GM12878 (cell line): ENCODE data around the gene VASP. TPM values are rescaled to one million over a fixed set of nuclear protein-coding genes. Genes with fewer than 3 reads are reported as not detected.

Experiments used
- ATAC-seq: fragments of 200-7000 bp; cut with Tn5 transposase; 3 replicates; pipeline ENCODE4 v1.9.1; 2020; ENCODE audit warnings: mild to moderate bottlenecking, moderate library complexity
- BruUV-seq: library from RNA; stranded (reverse); fragments of 400-500 nt; replicated peaks from 2 replicates; lab custom pipeline; 2021; lab: Mats Ljungman, UMichigan
- CTCF ChIA-PET: fragments of 300-600 bp; sonication (Branson Sonifier 250); formaldehyde crosslinking; extraction: SDS; loops from one replicate; lab custom pipeline; 2021; ENCODE audit warnings: inconsistent platforms; lab: Yijun Ruan, JAX
- POLR2A ChIA-PET: fragments of 350-600 bp; formaldehyde crosslinking; extraction: SDS; loops from one replicate; lab custom pipeline; 2021; ENCODE audit warnings: inconsistent platforms; lab: Charles Lee
- RAD21 ChIA-PET: fragments of 300-600 bp; sonication (Branson Sonifier 250); formaldehyde crosslinking; loops from one replicate; lab custom pipeline; 2023; ENCODE audit warnings: antibody characterized with exemption; ENCODE audit not compliant: unreplicated experiment; lab: Charles Lee
- SMC1A ChIA-PET: fragments of 300-600 bp; sonication (Branson Sonifier 250); formaldehyde crosslinking; loops from one replicate; lab custom pipeline; 2023; ENCODE audit not compliant: unreplicated experiment, uncharacterized antibody; lab: Charles Lee
- DNase-seq: peaks from one replicate; pipeline ENCODE4 v3.0.0-alpha.2; 2011; ENCODE audit warnings: low read depth, low spot score
- FAIRE-seq: peaks from 3 replicates; lab custom pipeline; 2011; peaks lifted over from hg19 to GRCh38; lab: Jason Lieb, UNC
- H2AFZ ChIP-seq: 2 replicates; pipeline ENCODE4 v1.6.0; 2011; ENCODE audit warnings: low read depth, low read length, control low read depth; ENCODE audit not compliant: control insufficient read depth
- H3K27ac ChIP-seq: 2 replicates; pipeline ENCODE4 v1.5.1; 2011; ENCODE audit warnings: control low read depth; ENCODE audit not compliant: control insufficient read depth, insufficient read depth
- H3K27me3 ChIP-seq, 2 experiments: replicated peaks in 1 of 2; 2 replicates each; pipeline versions ENCODE4 v1.6.0 to v1.6.1; 2011; ENCODE audit warnings: low read length in 1 of 2; ENCODE audit not compliant: control insufficient read depth in 2 of 2, insufficient read depth in 2 of 2
- H3K36me3 ChIP-seq, 2 experiments: 2 replicates each; pipeline ENCODE4 v1.5.1; 2011; ENCODE audit warnings: low read length in 1 of 2; ENCODE audit not compliant: control insufficient read depth in 2 of 2, insufficient read depth in 2 of 2
- H3K4me1 ChIP-seq: 2 replicates; pipeline ENCODE4 v1.6.1; 2011; ENCODE audit warnings: mild to moderate bottlenecking, low read length, moderate library complexity, mixed read lengths; ENCODE audit not compliant: control insufficient read depth, insufficient read depth
- H3K4me2 ChIP-seq: 2 replicates; pipeline ENCODE4 v1.6.0; 2011; ENCODE audit warnings: control low read depth; ENCODE audit not compliant: control insufficient read depth, insufficient read depth
- H3K4me3 ChIP-seq: fragments of 200-600 bp; sonication (generic); 2 replicates; pipeline ENCODE4 v1.5.1; 2016
- H3K79me2 ChIP-seq: 2 replicates; pipeline ENCODE4 v1.6.0; 2011; ENCODE audit warnings: low read length; ENCODE audit not compliant: control insufficient read depth, insufficient read depth
- H3K9ac ChIP-seq: 2 replicates; pipeline ENCODE4 v1.8.0; 2011; ENCODE audit warnings: low read length, control low read depth, mixed read lengths; ENCODE audit not compliant: control insufficient read depth, insufficient read depth
- H3K9me3 ChIP-seq: replicated peaks from 3 replicates; pipeline ENCODE4 v1.5.1; 2011; ENCODE audit warnings: mild to moderate bottlenecking, low read length; ENCODE audit not compliant: control insufficient read depth, insufficient read depth
- H4K20me1 ChIP-seq: 2 replicates; pipeline ENCODE4 v1.6.0; 2011; ENCODE audit not compliant: control insufficient read depth, insufficient read depth
- CEBPB ChIP-seq, 2 experiments: fragments of 150-350 bp in 1 of 2; IDR thresholded peaks; 2 replicates each; pipeline ENCODE4 v1.6.1; 2012 to 2014; ENCODE audit warnings: low read depth in 2 of 2, low read length in 2 of 2, borderline replicate concordance in 1 of 2, inconsistent platforms in 1 of 2
- FOXK2 ChIP-seq: fragments of 450-650 bp; IDR thresholded peaks from 2 replicates; pipeline ENCODE4 v1.6.1; 2017; ENCODE audit warnings: mild to moderate bottlenecking, moderate library complexity
- HDAC2 ChIP-seq: fragments of 200-600 bp; sonication (generic); IDR thresholded peaks from 2 replicates; pipeline ENCODE4 v1.6.1; 2017
- HDGF ChIP-seq: fragments of 450-650 bp; IDR thresholded peaks from 2 replicates; pipeline ENCODE4 v1.6.1; 2016; ENCODE audit warnings: antibody characterized with exemption
- IRF4 ChIP-seq: IDR thresholded peaks from 2 replicates; pipeline ENCODE4 v1.6.1; 2011; ENCODE audit warnings: low read depth, low read length
- RAD51 ChIP-seq: fragments of 450-650 bp; IDR thresholded peaks from 2 replicates; pipeline ENCODE4 v1.6.1; 2016; ENCODE audit warnings: moderate library complexity, mild to moderate bottlenecking, inconsistent platforms
- RB1 ChIP-seq: fragments of 450-650 bp; formaldehyde crosslinking; IDR thresholded peaks from 2 replicates; pipeline ENCODE4 v1.6.1; 2017; ENCODE audit warnings: mild to moderate bottlenecking, borderline replicate concordance
- RFX5 ChIP-seq: IDR thresholded peaks from 2 replicates; pipeline ENCODE4 v1.6.1; 2011; ENCODE audit warnings: low read depth, low read length, improper control_type of control experiment
- SREBF2 ChIP-seq: IDR thresholded peaks from 2 replicates; pipeline ENCODE4 v1.6.1; 2012; ENCODE audit warnings: mild to moderate bottlenecking, low read length
- TAF1 ChIP-seq: IDR thresholded peaks from 2 replicates; pipeline ENCODE4 v1.6.1; 2011; ENCODE audit warnings: mild to moderate bottlenecking, low read depth, low read length, borderline replicate concordance
- TARDBP ChIP-seq: IDR thresholded peaks from 2 replicates; pipeline ENCODE4 v1.6.1; 2016; ENCODE audit warnings: borderline replicate concordance
- TBL1XR1 ChIP-seq: IDR thresholded peaks from 2 replicates; pipeline ENCODE4 v1.6.1; 2012; ENCODE audit warnings: low read depth, low read length, improper control_type of control experiment
- TCF7 ChIP-seq: IDR thresholded peaks from 2 replicates; pipeline ENCODE4 v1.6.1; 2014; ENCODE audit warnings: antibody characterized with exemption, borderline replicate concordance
- WRNIP1 ChIP-seq: IDR thresholded peaks from 2 replicates; pipeline ENCODE4 v1.6.1; 2011; ENCODE audit warnings: low read depth, low read length, improper control_type of control experiment, borderline replicate concordance
- ZZZ3 ChIP-seq: IDR thresholded peaks from 2 replicates; pipeline ENCODE4 v1.6.1; 2011; ENCODE audit warnings: low read depth; ENCODE audit not compliant: control insufficient read depth, insufficient read length
- WGBS: methylation state at CpG from one replicate; pipeline ENCODE4 v1.1.6; 2016; ENCODE audit warnings: low lambda C conversion rate; ENCODE audit not compliant: insufficient replicate concordance, insufficient coverage; ENCODE audit errors: missing lambda C conversion rate; 5-methylcytosine and 5-hydroxymethylcytosine counted together
- in situ Hi-C: fragments of 300-500 bp; cut with MboI; formaldehyde crosslinking; loops from 9 replicates; pipeline ENCODE4 v1.14.3; 2018; ENCODE audit warnings: mixed read lengths
- intact Hi-C: fragments of 100-400 bp; cut with micrococcal nuclease; formaldehyde crosslinking; loops from one replicate; pipeline ENCODE4 v1.14.2; 2022; ENCODE audit not compliant: unreplicated experiment
- polyA plus RNA-seq, 11 experiments: library from polyadenylated mRNA; depleted of rRNA in 4 of 11; unstranded in 6 of 11; stranded (reverse) in 5 of 11; fragments of >200 nt; fragmentation: Nextera tagmentation in 4 of 11; fragmentation: Illumina TruSeq in 1 of 11; extraction: Ambion mirVana in 4 of 11; extraction: Trizol in 1 of 11; gene quantifications; 1 replicate in 1 of 11; 2 replicates in 10 of 11; pipeline versions ENCODE4 v1.2.1 to v1.2.3, GENCODE V29; 2011 to 2016; ENCODE audit warnings: inconsistent platforms in 2 of 11, missing spikeins in 2 of 11, low read depth in 1 of 11
- total RNA-seq, 4 experiments: library from RNA; depleted of rRNA in 3 of 4; stranded (reverse); fragments of >200 nt in 3 of 4; fragmentation: Illumina TruSeq in 1 of 4; extraction: Trizol in 1 of 4; gene quantifications; 2 replicates each; pipeline versions ENCODE4 v1.2.1 to v1.2.3, GENCODE V29; 2013 to 2021
- TF ChIP-seq, protein P1 (sequence below): fragments of 450-650 bp; IDR thresholded peaks from 2 replicates; pipeline ENCODE4 v1.6.1; 2017; ENCODE audit warnings: mild to moderate bottlenecking, moderate library complexity

The VASP gene
- total and polyA plus RNA-seq, 10 of the 15 experiments (the other 5 are each of a cell fraction or from before 2014, with no cell fraction given), result 19.5 to 298 (median 84.8) TPM

DNA sequence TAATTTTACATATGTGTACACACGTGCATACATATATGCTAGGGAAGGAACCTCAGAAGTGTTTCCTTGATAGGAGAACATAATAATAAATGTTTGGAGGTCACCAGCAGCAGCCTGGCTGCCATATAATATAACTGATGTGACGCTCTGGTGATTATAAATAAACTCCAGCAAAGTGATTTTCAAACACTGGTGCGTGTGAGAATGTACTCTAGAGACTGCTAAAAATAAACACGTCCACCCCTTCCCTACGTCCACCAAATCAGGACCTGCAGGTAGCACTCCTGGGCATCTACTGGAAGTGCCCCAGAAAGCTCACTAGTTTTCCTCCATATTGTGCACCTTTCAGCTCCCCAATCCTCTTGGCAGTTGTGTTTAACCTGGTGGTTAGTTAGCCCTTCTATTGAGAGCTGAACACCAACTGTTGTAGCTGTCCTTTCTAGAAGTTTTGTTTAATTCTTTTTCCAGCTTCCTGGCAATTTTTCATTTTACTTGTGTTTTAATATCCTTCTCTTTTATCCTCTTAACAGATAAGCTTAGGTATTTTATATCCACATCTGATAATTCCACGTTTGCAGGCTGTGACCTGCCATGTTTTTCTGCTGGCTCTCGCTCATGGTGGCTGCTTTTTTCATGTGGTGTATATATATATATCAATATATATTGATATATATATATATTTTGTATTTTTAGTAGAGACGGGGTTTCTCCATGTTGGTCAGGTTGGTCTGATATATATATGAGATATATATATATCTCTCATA lies 64.4 kb downstream of the VASP start:
- 92% methylated on average over 8 of the region's 8 CpGs for WGBS

More for the DNA sequence above, 64.4 kb downstream of the VASP start:
- ChIA-PET RAD21 (interaction anchor here (1.5 to 1.6 kb wide), 2 partner anchors 14 to 132 kb away, joined by 4 to 5 read pairs; no protein-coding TSS in a partner anchor), SMC1A (interaction anchor here (0.6 to 1.7 kb wide), 4 partner anchors 12 to 86 kb away, joined by 3 to 6 read pairs (median 3); no protein-coding TSS in a partner anchor), CTCF (interaction anchor here (0.5 to 2.3 kb wide), 6 partner anchors 9 to 348 kb away, joined by 3 to 9 read pairs (median 4); no protein-coding TSS in a partner anchor), POLR2A (interaction anchor here (0.6 to 1.1 kb wide), 2 partner anchors 71 to 199 kb away, joined by 3 read pairs; no protein-coding TSS in a partner anchor)
- intact Hi-C loops (loop anchor here (5.0 kb wide), 1 partner anchor 74 kb away; the partner anchor contains the start of genes PPM1N and RTN2), in situ Hi-C loops (no loop called here)
- Histone ChIP-seq H3K9me3 (no peaks in the 10 kb centered on the region; the same call in 2 of the 3 replicates), H2AFZ (no peak overlapping the region), H3K27ac (no peak overlapping the region), H3K4me2 (no peak overlapping the region), H3K4me1 (peaks cover 5% of the 10 kb centered on the region; the same call in 1 of the 2 replicates), H3K79me2 (peaks cover 20% of the 10 kb centered on the region), H4K20me1 (no peaks in the 10 kb centered on the region), H3K36me3 (no peaks in the 10 kb centered on the region; a peak in 2 of 4 replicates), H3K27me3 (no peaks in the 10 kb centered on the region), H3K9ac (no peak overlapping the region), H3K4me3 (no peak overlapping the region)
- TF ChIP-seq CEBPB (IDR thresholded peaks at IDR 0.05; ENCODE audit: borderline replicate concordance in 1 of 2, low read depth in 2 of 2, low read length in 2 of 2) (no peak), HDAC2 (no peak), SREBF2 (no peak), RAD51 (no peak), FOXK2 (no peak), HDGF (no peak), RB1 (no peak), TBL1XR1 (no peak), IRF4 (no peak), WRNIP1 (no peak), TARDBP (no peak), TAF1 (no peak), TCF7 (no peak), RFX5 (no peak), ZZZ3 (no peak)
- TF ChIP-seq, protein P1, sequence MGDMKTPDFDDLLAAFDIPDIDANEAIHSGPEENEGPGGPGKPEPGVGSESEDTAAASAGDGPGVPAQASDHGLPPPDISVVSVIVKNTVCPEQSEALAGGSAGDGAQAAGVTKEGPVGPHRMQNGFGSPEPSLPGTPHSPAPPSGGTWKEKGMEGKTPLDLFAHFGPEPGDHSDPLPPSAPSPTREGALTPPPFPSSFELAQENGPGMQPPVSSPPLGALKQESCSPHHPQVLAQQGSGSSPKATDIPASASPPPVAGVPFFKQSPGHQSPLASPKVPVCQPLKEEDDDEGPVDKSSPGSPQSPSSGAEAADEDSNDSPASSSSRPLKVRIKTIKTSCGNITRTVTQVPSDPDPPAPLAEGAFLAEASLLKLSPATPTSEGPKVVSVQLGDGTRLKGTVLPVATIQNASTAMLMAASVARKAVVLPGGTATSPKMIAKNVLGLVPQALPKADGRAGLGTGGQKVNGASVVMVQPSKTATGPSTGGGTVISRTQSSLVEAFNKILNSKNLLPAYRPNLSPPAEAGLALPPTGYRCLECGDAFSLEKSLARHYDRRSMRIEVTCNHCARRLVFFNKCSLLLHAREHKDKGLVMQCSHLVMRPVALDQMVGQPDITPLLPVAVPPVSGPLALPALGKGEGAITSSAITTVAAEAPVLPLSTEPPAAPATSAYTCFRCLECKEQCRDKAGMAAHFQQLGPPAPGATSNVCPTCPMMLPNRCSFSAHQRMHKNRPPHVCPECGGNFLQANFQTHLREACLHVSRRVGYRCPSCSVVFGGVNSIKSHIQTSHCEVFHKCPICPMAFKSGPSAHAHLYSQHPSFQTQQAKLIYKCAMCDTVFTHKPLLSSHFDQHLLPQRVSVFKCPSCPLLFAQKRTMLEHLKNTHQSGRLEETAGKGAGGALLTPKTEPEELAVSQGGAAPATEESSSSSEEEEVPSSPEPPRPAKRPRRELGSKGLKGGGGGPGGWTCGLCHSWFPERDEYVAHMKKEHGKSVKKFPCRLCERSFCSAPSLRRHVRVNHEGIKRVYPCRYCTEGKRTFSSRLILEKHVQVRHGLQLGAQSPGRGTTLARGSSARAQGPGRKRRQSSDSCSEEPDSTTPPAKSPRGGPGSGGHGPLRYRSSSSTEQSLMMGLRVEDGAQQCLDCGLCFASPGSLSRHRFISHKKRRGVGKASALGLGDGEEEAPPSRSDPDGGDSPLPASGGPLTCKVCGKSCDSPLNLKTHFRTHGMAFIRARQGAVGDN, result no peak
- DNase-seq (no peak), FAIRE-seq (no peak), ATAC-seq (no peak)
- no TSS peak for BruUV-seq
